Mesendoderm (in vitro differentiated cells): ENCODE data around the gene APBB2.
A peak's percentile ranks its signal among the peaks of the same experiment; 100 is the strongest.

Source experiments
- DNase-seq: peaks from one replicate; pipeline ENCODE4 v3.0.0; 2013
- H2AK5ac ChIP-seq: 2 replicates; pipeline ENCODE4 v1.6.1; 2013; ENCODE audit warnings: low read length, inconsistent platforms
- H2BK120ac ChIP-seq: 2 replicates; pipeline ENCODE4 v1.6.1; 2013; ENCODE audit warnings: low read depth, mild to moderate bottlenecking, low read length, moderate library complexity, mixed read lengths
- H2BK15ac ChIP-seq: replicated peaks from 2 replicates; pipeline ENCODE4 v1.6.1; 2013; ENCODE audit warnings: low read depth, mild to moderate bottlenecking, moderate library complexity
- H2BK5ac ChIP-seq: 2 replicates; pipeline ENCODE4 v1.6.1; 2013; ENCODE audit warnings: low read length, inconsistent platforms
- H3K18ac ChIP-seq: 2 replicates; pipeline ENCODE4 v1.6.1; 2013; ENCODE audit warnings: mild to moderate bottlenecking, low read length, mixed read lengths
- H3K23ac ChIP-seq: one replicate; pipeline ENCODE4 v1.6.1; 2013; ENCODE audit warnings: low read length
- H3K27ac ChIP-seq: 2 replicates; pipeline ENCODE4 v1.5.1; 2013; ENCODE audit warnings: low read depth, mild to moderate bottlenecking, inconsistent platforms, low read length, moderate library complexity
- H3K27me3 ChIP-seq: 2 replicates; pipeline ENCODE4 v1.6.1; 2013; ENCODE audit warnings: low read length, control low read depth, mild to moderate bottlenecking, inconsistent platforms; ENCODE audit not compliant: insufficient read depth, poor library complexity
- H3K36me3 ChIP-seq: 2 replicates; pipeline ENCODE4 v1.6.1; 2013; ENCODE audit warnings: low read length, inconsistent platforms; ENCODE audit not compliant: control insufficient read depth, insufficient read depth
- H3K4ac ChIP-seq: one replicate; pipeline ENCODE4 v1.6.1; 2013; ENCODE audit warnings: low read depth, mild to moderate bottlenecking, low read length, moderate library complexity
- H3K4me1 ChIP-seq: 2 replicates; pipeline ENCODE4 v1.6.1; 2013; ENCODE audit warnings: low read depth, low read length, inconsistent platforms; ENCODE audit not compliant: control insufficient read depth
- H3K4me2 ChIP-seq: 2 replicates; pipeline ENCODE4 v1.6.1; 2013; ENCODE audit warnings: low read length
- H3K4me3 ChIP-seq: 2 replicates; pipeline ENCODE4 v1.5.1; 2013; ENCODE audit warnings: mild to moderate bottlenecking, low read length
- H3K56ac ChIP-seq: one replicate; pipeline ENCODE4 v1.6.1; 2013; ENCODE audit warnings: low read length
- H3K79me1 ChIP-seq: 2 replicates; pipeline ENCODE4 v1.6.1; 2013; ENCODE audit warnings: low read length, inconsistent platforms
- H3K79me2 ChIP-seq: 2 replicates; pipeline ENCODE4 v1.6.1; 2013; ENCODE audit warnings: mild to moderate bottlenecking, low read length; ENCODE audit not compliant: control insufficient read depth, insufficient read depth
- H3K9ac ChIP-seq: 2 replicates; pipeline ENCODE4 v1.6.1; 2013; ENCODE audit warnings: low read length, inconsistent platforms
- H4K5ac ChIP-seq: one replicate; pipeline ENCODE4 v1.6.1; 2013; ENCODE audit warnings: low read length
- H4K8ac ChIP-seq: one replicate; pipeline ENCODE4 v1.6.1; 2013; ENCODE audit warnings: low read depth, mild to moderate bottlenecking, control low read depth, low read length, moderate library complexity
- WGBS: extraction: QIAGEN DNeasy Blood & Tissue Kit; methylation state at CpG from one replicate; pipeline ENCODE4 v1.1.7; 2013; ENCODE audit warnings: low lambda C conversion rate, missing lambda C conversion rate; ENCODE audit not compliant: insufficient coverage; ENCODE audit errors: extremely low coverage; 5-methylcytosine and 5-hydroxymethylcytosine counted together

Gene APBB2

DNA sequence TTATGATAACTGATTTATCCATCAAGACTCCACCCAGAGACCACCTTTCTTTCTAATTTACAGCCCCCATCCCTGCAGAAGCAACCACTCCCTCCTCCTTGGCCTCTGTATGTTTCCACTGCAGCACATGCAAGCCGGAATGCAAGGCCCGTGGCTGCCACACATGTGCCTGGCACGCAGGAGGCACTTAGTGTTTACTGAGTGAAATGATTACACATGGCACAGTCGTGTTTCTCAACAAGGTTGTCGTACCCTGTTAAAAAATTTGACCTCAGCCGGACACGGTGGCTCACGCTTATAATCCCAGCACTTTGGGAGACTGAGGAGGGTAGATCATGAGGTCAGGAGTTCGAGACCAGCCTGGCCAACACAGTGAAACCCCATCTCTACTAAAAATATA lies 104.3 kb downstream of the APBB2 start:
- Histone ChIP-seq H4K5ac (no peak overlapping the region), H4K8ac (no peak overlapping the region)

GRCh38 chr4:41108481-41108880 lies 105.9 kb downstream of the APBB2 start:
- Histone ChIP-seq H3K36me3 (no peaks in the 10 kb centered on the region), H2BK5ac (no peak overlapping the region), H3K79me2 (no peaks in the 10 kb centered on the region), H4K8ac (no peak overlapping the region), H3K4me3 (no peak overlapping the region), H3K23ac (no peak overlapping the region), H2BK120ac (no peak overlapping the region), H3K4ac (no peak overlapping the region), H3K27ac (no peak overlapping the region), H3K9ac (no peak overlapping the region), H3K4me1 (no peaks in the 10 kb centered on the region), H3K4me2 (no peak overlapping the region), H2AK5ac (no peak overlapping the region), H3K79me1 (no peaks in the 10 kb centered on the region), H4K5ac (no peak overlapping the region), H3K56ac (no peak overlapping the region), H3K27me3 (no peaks in the 10 kb centered on the region), H2BK15ac (no peak overlapping the region), H3K18ac (no peak overlapping the region)
- WGBS = no CpG with 5 or more reads among the region's 3 CpGs
- DNase-seq = no peak

More for the DNA sequence above, 104.3 kb downstream of the APBB2 start:
- Histone ChIP-seq H2AK5ac (no peak overlapping the region), H3K27me3 (no peaks in the 10 kb centered on the region), H3K23ac (no peak overlapping the region), H3K27ac (no peak overlapping the region), H3K18ac (no peak overlapping the region), H3K4me3 (no peak overlapping the region), H3K9ac (no peak overlapping the region), H3K4me1 (no peaks in the 10 kb centered on the region), H3K79me2 (no peaks in the 10 kb centered on the region), H3K4me2 (no peak overlapping the region), H3K56ac (no peak overlapping the region), H3K79me1 (no peaks in the 10 kb centered on the region), H3K4ac (no peak overlapping the region), H2BK15ac (no peak overlapping the region), H3K36me3 (no peaks in the 10 kb centered on the region), H2BK5ac (no peak overlapping the region), H2BK120ac (no peak overlapping the region)
- no peak for DNase-seq
- WGBS = no CpG with 5 or more reads among the region's 9 CpGs

- H4K5ac ChIP-seq = no peak overlapping the region
- no peak overlapping the region for H2BK15ac ChIP-seq
- H2BK5ac ChIP-seq = no peak overlapping the region
- H3K4ac ChIP-seq = no peak overlapping the region
- H4K8ac ChIP-seq = no peak overlapping the region
- no peak overlapping the region for H2AK5ac ChIP-seq
- DNase-seq = no peak
- no peaks in the 10 kb centered on the region for H3K79me2 ChIP-seq
- H3K18ac ChIP-seq = no peak overlapping the region
- no peak overlapping the region for H3K23ac ChIP-seq
- H3K27ac ChIP-seq = no peak overlapping the region
- no peak overlapping the region for H2BK120ac ChIP-seq
- H3K56ac ChIP-seq = no peak overlapping the region
- no peak overlapping the region for H3K9ac ChIP-seq
- WGBS = no CpG with 5 or more reads among the region's 7 CpGs
- H3K36me3 ChIP-seq = no peaks in the 10 kb centered on the region
- H3K4me2 ChIP-seq = no peak overlapping the region
- no peak overlapping the region for H3K4me3 ChIP-seq
- H3K4me1 ChIP-seq = no peaks in the 10 kb centered on the region
- no peaks in the 10 kb centered on the region for H3K27me3 ChIP-seq
- no peaks in the 10 kb centered on the region for H3K79me1 ChIP-seq
These were observed 107.5 kb downstream of the APBB2 start for GRCh38 chr4:41106694-41107419.

GRCh38 chr4:41106081-41106480 lies 108.3 kb downstream of the APBB2 start:
- DNase-seq = peak; percentile 72
- no peak overlapping the region for H3K56ac ChIP-seq
- no peaks in the 10 kb centered on the region for H3K36me3 ChIP-seq
- no peak overlapping the region for H2BK5ac ChIP-seq
- no peaks in the 10 kb centered on the region for H3K79me1 ChIP-seq
- no peak overlapping the region for H3K27ac ChIP-seq
- no peak overlapping the region for H4K8ac ChIP-seq
- no peak overlapping the region for H2AK5ac ChIP-seq
- no peaks in the 10 kb centered on the region for H3K4me1 ChIP-seq
- H2BK120ac ChIP-seq = no peak overlapping the region
- H3K27me3 ChIP-seq = no peaks in the 10 kb centered on the region
- H2BK15ac ChIP-seq = no peak overlapping the region
- no peaks in the 10 kb centered on the region for H3K79me2 ChIP-seq
- no peak overlapping the region for H3K18ac ChIP-seq
- H3K4me2 ChIP-seq = no peak overlapping the region
- no peak overlapping the region for H3K4me3 ChIP-seq
- no peak overlapping the region for H4K5ac ChIP-seq
- H3K4ac ChIP-seq = no peak overlapping the region
- H3K9ac ChIP-seq = no peak overlapping the region
- H3K23ac ChIP-seq = no peak overlapping the region

- H2BK15ac ChIP-seq = no peak overlapping the region
- H3K23ac ChIP-seq = no peak overlapping the region
- H3K27ac ChIP-seq = no peak overlapping the region
- no peak overlapping the region for H2BK5ac ChIP-seq
- no peaks in the 10 kb centered on the region for H3K36me3 ChIP-seq
- no peak overlapping the region for H2BK120ac ChIP-seq
- H3K9ac ChIP-seq = no peak overlapping the region
- no peak overlapping the region for H4K8ac ChIP-seq
- no CpG with 5 or more reads among the region's 3 CpGs for WGBS
- no peak overlapping the region for H3K4me2 ChIP-seq
- H3K79me1 ChIP-seq = no peaks in the 10 kb centered on the region
- H3K27me3 ChIP-seq = no peaks in the 10 kb centered on the region
- no peak overlapping the region for H4K5ac ChIP-seq
- H3K4me3 ChIP-seq = no peak overlapping the region
- H3K4me1 ChIP-seq = no peaks in the 10 kb centered on the region
- no peak overlapping the region for H3K18ac ChIP-seq
- no peaks in the 10 kb centered on the region for H3K79me2 ChIP-seq
- DNase-seq = no peak
- no peak overlapping the region for H3K4ac ChIP-seq
- H2AK5ac ChIP-seq = no peak overlapping the region
- no peak overlapping the region for H3K56ac ChIP-seq
These were observed 110.2 kb downstream of the APBB2 start for GRCh38 chr4:41104155-41104554.

- Histone ChIP-seq H3K4me3 (no peak overlapping the region), H2BK15ac (no peak overlapping the region), H3K4me2 (no peak overlapping the region), H3K18ac (no peak overlapping the region), H3K79me2 (no peaks in the 10 kb centered on the region), H3K9ac (no peak overlapping the region), H3K4ac (no peak overlapping the region), H3K4me1 (no peaks in the 10 kb centered on the region), H3K79me1 (no peaks in the 10 kb centered on the region), H3K27ac (no peak overlapping the region), H3K27me3 (no peaks in the 10 kb centered on the region), H4K5ac (no peak overlapping the region), H2BK5ac (no peak overlapping the region), H3K36me3 (no peaks in the 10 kb centered on the region), H4K8ac (no peak overlapping the region), H3K23ac (no peak overlapping the region), H2BK120ac (no peak overlapping the region), H2AK5ac (no peak overlapping the region), H3K56ac (no peak overlapping the region)
- DNase-seq = no peak
- no CpG with 5 or more reads among the region's 3 CpGs for WGBS
These were observed 110.7 kb downstream of the APBB2 start for GRCh38 chr4:41103657-41104056.
